HEK293 (cell line): Measurements from ENCODE around the gene LRRC23.

Experiments used
- CTCF ChIA-PET: fragments of 350-600 bp; formaldehyde crosslinking; extraction: SDS; loops from one replicate; lab custom pipeline; 2021; ENCODE audit warnings: antibody characterized with exemption; lab: Yijun Ruan, JAX
- POLR2A ChIA-PET: fragments of 300-600 bp; formaldehyde crosslinking; extraction: SDS; loops from one replicate; lab custom pipeline; 2020; ENCODE audit warnings: antibody characterized with exemption, inconsistent platforms; lab: Yijun Ruan, JAX
- H3K27ac ChIP-seq: fragments of 200-500 bp; sonication (Bioruptor generic); 2 replicates; pipeline ENCODE4 v1.5.1; 2014; ENCODE audit warnings: low read depth, low read length, control low read depth, inconsistent platforms; ENCODE audit errors: extremely low read depth
- H3K36me3 ChIP-seq, 2 experiments: fragments of 200-500 bp in 1 of 2; sonication (Bioruptor generic) in 1 of 2; 1 replicate in 1 of 2; 2 replicates in 1 of 2; pipeline ENCODE4 v1.5.1; 2014 to 2017; ENCODE audit warnings: inconsistent platforms in 2 of 2, low read length in 2 of 2; ENCODE audit not compliant: control insufficient read depth in 2 of 2, insufficient read depth in 1 of 2
- H3K4me1 ChIP-seq: fragments of 200-500 bp; sonication (Bioruptor generic); 2 replicates; pipeline ENCODE4 v1.5.1; 2014; ENCODE audit warnings: mild to moderate bottlenecking, low read length, inconsistent platforms; ENCODE audit not compliant: control insufficient read depth, insufficient read depth
- H3K4me3 ChIP-seq: 2 replicates; pipeline ENCODE4 v1.5.1; 2011; ENCODE audit warnings: low read depth, mild to moderate bottlenecking, control low read depth, low read length, moderate library complexity
- H3K9me3 ChIP-seq: fragments of 200-500 bp; sonication (Bioruptor generic); 2 replicates; pipeline ENCODE4 v1.5.1; 2014; ENCODE audit warnings: low read depth, low read length, inconsistent platforms; ENCODE audit not compliant: control insufficient read depth, insufficient read depth
- BCL11B ChIP-seq: fragments of 450-650 bp; formaldehyde crosslinking; IDR thresholded peaks from 2 replicates; pipeline ENCODE4 v1.5.1; 2016; ENCODE audit warnings: low read depth, missing biosample characterization, missing genetic modification characterization
- KLF8 ChIP-seq: fragments of 450-650 bp; formaldehyde crosslinking; IDR thresholded peaks from 2 replicates; pipeline ENCODE4 v1.5.1; 2016; ENCODE audit warnings: missing biosample characterization, missing genetic modification characterization
- KLF9 ChIP-seq: fragments of 450-650 bp; formaldehyde crosslinking; IDR thresholded peaks from 2 replicates; pipeline ENCODE4 v1.5.1; 2016; ENCODE audit warnings: missing biosample characterization, missing genetic modification characterization, low read depth
- SP3 ChIP-seq: fragments of 450-650 bp; formaldehyde crosslinking; IDR thresholded peaks from 2 replicates; pipeline ENCODE4 v1.5.1; 2016; ENCODE audit warnings: missing biosample characterization, missing genetic modification characterization
- TCF7L2 ChIP-seq: IDR thresholded peaks from 2 replicates; pipeline ENCODE4 v1.6.1; 2011; ENCODE audit warnings: low read depth, mild to moderate bottlenecking, inconsistent platforms, low read length, moderate library complexity, borderline replicate concordance
- TRIM28 ChIP-seq: IDR thresholded peaks from 2 replicates; pipeline ENCODE4 v1.6.1; 2011; ENCODE audit warnings: low read length, control low read depth, borderline replicate concordance
- YY1 ChIP-seq: fragments of 450-650 bp; formaldehyde crosslinking; IDR thresholded peaks from 2 replicates; pipeline ENCODE4 v1.5.1; 2018; ENCODE audit warnings: missing biosample characterization, missing genetic modification characterization
- ZFHX2 ChIP-seq: fragments of 450-650 bp; formaldehyde crosslinking; conservative IDR thresholded peaks from 2 replicates; pipeline ENCODE4 v1.5.1; 2016; ENCODE audit warnings: missing biosample characterization, missing genetic modification characterization
- ZNF146 ChIP-seq: fragments of 450-650 bp; formaldehyde crosslinking; IDR thresholded peaks from 2 replicates; pipeline ENCODE4 v1.5.1; 2016; ENCODE audit warnings: missing biosample characterization, missing genetic modification characterization
- ZNF19 ChIP-seq: fragments of 450-650 bp; formaldehyde crosslinking; IDR thresholded peaks from 2 replicates; pipeline ENCODE4; 2016; ENCODE audit warnings: missing biosample characterization, missing genetic modification characterization, low read depth
- ZNF214 ChIP-seq: fragments of 450-650 bp; formaldehyde crosslinking; IDR thresholded peaks from 2 replicates; pipeline ENCODE4 v1.5.1; 2017; ENCODE audit warnings: missing biosample characterization, mild to moderate bottlenecking, missing genetic modification characterization, borderline replicate concordance
- ZNF221 ChIP-seq: fragments of 450-650 bp; formaldehyde crosslinking; IDR thresholded peaks from 2 replicates; pipeline ENCODE4 v1.5.1; 2017; ENCODE audit warnings: missing biosample characterization, missing genetic modification characterization, borderline replicate concordance
- ZNF239 ChIP-seq: fragments of 450-650 bp; formaldehyde crosslinking; IDR thresholded peaks from 2 replicates; pipeline ENCODE4 v1.5.1; 2016; ENCODE audit warnings: missing biosample characterization, missing genetic modification characterization
- ZNF266 ChIP-seq: fragments of 450-650 bp; formaldehyde crosslinking; IDR thresholded peaks from 2 replicates; pipeline ENCODE4 v1.5.1; 2016; ENCODE audit warnings: missing biosample characterization, missing genetic modification characterization, low read depth
- ZNF324 ChIP-seq: fragments of 450-650 bp; formaldehyde crosslinking; IDR thresholded peaks from 2 replicates; pipeline ENCODE4 v1.5.1; 2016; ENCODE audit warnings: missing biosample characterization, missing genetic modification characterization
- ZNF530 ChIP-seq: fragments of 450-650 bp; formaldehyde crosslinking; IDR thresholded peaks from 2 replicates; pipeline ENCODE4 v1.5.1; 2016; ENCODE audit warnings: low read depth, missing biosample characterization, missing genetic modification characterization
- ZNF600 ChIP-seq: fragments of 450-650 bp; formaldehyde crosslinking; IDR thresholded peaks from 2 replicates; pipeline ENCODE4 v1.5.1; 2016; ENCODE audit warnings: missing biosample characterization, missing genetic modification characterization
- TF ChIP-seq, protein P1 (sequence below): fragments of 450-650 bp; formaldehyde crosslinking; IDR thresholded peaks from 2 replicates; pipeline ENCODE4 v1.5.1; 2017; ENCODE audit warnings: missing biosample characterization, missing genetic modification characterization
- TF ChIP-seq, protein P2 (sequence below): fragments of 450-650 bp; formaldehyde crosslinking; IDR thresholded peaks from 2 replicates; pipeline ENCODE4 v1.5.1; 2016; ENCODE audit warnings: missing biosample characterization, missing genetic modification characterization
- TF ChIP-seq, protein P3 (sequence below): fragments of 450-650 bp; IDR thresholded peaks from 2 replicates; pipeline ENCODE4 v1.5.1; 2018; ENCODE audit warnings: missing biosample characterization, missing genetic modification characterization
- TF ChIP-seq, protein P4 (sequence below): fragments of 450-650 bp; formaldehyde crosslinking; IDR thresholded peaks from 2 replicates; pipeline ENCODE4 v1.5.1; 2016; ENCODE audit warnings: missing biosample characterization, missing genetic modification characterization
- TF ChIP-seq, protein P5 (sequence below): fragments of 450-650 bp; formaldehyde crosslinking; IDR thresholded peaks from 2 replicates; pipeline ENCODE4 v1.5.1; 2016; ENCODE audit warnings: missing biosample characterization, missing genetic modification characterization, borderline replicate concordance

The LRRC23 gene

DNA sequence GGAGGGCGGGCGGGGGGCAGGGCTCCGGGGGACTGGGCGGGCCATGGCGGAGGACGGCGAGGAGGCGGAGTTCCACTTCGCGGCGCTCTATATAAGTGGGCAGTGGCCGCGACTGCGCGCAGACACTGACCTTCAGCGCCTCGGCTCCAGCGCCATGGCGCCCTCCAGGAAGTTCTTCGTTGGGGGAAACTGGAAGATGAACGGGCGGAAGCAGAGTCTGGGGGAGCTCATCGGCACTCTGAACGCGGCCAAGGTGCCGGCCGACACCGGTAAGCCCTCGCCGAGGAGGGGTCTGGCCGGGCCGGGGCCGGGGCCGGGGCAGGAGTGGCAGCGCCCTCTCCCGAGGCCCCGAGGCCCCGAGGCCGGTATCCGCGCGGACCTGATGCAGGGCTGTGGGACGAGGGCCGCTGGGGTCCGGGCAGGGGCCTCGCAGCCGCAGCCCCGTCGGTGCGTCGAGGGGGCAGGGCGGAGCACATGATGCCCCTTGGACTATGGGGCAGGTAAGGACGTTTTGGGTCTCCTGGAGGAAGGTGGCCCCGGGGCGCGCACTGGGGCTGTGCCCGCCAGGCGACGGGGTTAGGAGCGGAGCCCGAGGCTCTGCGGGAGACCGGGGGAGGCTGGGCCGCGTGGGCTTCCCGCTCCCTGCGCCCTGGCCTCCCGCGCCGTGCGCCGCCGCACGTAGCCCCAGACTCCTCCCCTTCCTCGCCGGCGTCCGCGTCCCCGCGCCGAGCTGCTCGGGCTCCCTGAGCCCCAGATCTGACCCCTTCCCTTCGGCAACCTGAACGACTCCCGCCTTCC lies 37.0 kb upstream of the LRRC23 start, which contains the start of gene TPI1 (continued):
- TF ChIP-seq ZNF239 (tag by site-specific recombination) (peak; percentile 34; the same call in 1 of the 2 replicates), SP3 (tag by site-specific recombination) (peak; percentile 60), KLF9 (peak; percentile 29; the same call in 1 of the 2 replicates), ZNF324 (tag by site-specific recombination) (peak; percentile 56)
- TF ChIP-seq, protein P1, sequence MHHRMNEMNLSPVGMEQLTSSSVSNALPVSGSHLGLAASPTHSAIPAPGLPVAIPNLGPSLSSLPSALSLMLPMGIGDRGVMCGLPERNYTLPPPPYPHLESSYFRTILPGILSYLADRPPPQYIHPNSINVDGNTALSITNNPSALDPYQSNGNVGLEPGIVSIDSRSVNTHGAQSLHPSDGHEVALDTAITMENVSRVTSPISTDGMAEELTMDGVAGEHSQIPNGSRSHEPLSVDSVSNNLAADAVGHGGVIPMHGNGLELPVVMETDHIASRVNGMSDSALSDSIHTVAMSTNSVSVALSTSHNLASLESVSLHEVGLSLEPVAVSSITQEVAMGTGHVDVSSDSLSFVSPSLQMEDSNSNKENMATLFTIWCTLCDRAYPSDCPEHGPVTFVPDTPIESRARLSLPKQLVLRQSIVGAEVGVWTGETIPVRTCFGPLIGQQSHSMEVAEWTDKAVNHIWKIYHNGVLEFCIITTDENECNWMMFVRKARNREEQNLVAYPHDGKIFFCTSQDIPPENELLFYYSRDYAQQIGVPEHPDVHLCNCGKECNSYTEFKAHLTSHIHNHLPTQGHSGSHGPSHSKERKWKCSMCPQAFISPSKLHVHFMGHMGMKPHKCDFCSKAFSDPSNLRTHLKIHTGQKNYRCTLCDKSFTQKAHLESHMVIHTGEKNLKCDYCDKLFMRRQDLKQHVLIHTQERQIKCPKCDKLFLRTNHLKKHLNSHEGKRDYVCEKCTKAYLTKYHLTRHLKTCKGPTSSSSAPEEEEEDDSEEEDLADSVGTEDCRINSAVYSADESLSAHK = no peak

DNA sequence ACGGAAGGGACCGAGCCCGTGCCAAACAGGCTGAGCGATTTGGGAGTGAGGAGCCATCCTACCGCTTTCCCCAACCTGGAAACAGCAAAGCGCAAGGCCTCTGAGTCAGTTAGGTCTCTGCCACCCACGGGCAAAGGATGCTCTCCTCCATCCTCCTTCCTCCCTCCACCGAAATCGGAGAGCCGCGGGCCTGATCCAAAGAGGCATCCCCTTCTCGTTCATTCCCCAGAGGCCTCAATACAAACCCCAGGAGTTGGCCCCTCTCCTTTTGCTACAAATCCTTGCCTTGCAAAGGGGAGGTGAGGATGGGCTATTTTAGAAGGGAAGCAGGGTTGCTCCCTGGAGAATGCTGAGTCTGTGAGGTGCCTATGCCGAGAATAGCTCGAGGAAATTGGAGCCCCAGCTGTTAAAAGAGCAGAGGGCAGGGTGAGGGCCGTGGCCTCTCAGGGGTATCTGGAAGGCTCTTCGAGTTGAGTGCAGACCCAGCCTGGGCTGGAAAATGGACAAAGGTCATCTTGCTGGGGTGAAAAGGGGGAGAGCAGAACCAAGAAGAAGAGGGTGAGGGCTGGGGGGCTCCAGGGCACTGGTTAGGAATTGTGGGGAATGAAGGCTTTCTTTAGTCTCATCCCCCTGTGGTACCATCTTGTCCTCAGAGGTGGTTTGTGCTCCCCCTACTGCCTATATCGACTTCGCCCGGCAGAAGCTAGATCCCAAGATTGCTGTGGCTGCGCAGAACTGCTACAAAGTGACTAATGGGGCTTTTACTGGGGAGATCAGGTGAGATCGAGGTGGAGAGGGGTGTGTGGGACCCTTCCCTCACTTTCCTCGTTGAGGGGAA lies 36.2 kb upstream of the LRRC23 start:
- ChIA-PET CTCF (interaction anchor here (0.7 to 5.3 kb wide), 22 partner anchors 8 to 261 kb away, joined by 3 to 71 read pairs (median 5); partner anchors contain the start of genes C12orf57, C1RL, CDCA3 and MLF2), POLR2A (interaction anchor here (0.6 to 7.6 kb wide), 19 partner anchors 9 to 255 kb away, joined by 3 to 183 read pairs (median 6); partner anchors contain the start of genes C12orf57, CDCA3, COPS7A and MLF2)
- H3K36me3 ChIP-seq = peaks cover 4 to 67% of the 10 kb centered on the region in 2 experiments; a peak in 2 of 3 replicates
- H3K4me3 ChIP-seq = peak overlapping the region; percentile 87
- peak overlapping the region; percentile 98 for H3K27ac ChIP-seq
- H3K4me1 ChIP-seq = peaks cover 8% of the 10 kb centered on the region
- H3K9me3 ChIP-seq = no peaks in the 10 kb centered on the region
- no peak for TF ChIP-seq ZNF530 (tag by site-specific recombination)
- no peak for TF ChIP-seq YY1
- no peak for TF ChIP-seq BCL11B
- TF ChIP-seq ZNF146 (tag by site-specific recombination) = no peak
- no peak for TF ChIP-seq ZNF19 (tag by site-specific recombination)
- no peak for TF ChIP-seq TRIM28
- TF ChIP-seq, protein P2, sequence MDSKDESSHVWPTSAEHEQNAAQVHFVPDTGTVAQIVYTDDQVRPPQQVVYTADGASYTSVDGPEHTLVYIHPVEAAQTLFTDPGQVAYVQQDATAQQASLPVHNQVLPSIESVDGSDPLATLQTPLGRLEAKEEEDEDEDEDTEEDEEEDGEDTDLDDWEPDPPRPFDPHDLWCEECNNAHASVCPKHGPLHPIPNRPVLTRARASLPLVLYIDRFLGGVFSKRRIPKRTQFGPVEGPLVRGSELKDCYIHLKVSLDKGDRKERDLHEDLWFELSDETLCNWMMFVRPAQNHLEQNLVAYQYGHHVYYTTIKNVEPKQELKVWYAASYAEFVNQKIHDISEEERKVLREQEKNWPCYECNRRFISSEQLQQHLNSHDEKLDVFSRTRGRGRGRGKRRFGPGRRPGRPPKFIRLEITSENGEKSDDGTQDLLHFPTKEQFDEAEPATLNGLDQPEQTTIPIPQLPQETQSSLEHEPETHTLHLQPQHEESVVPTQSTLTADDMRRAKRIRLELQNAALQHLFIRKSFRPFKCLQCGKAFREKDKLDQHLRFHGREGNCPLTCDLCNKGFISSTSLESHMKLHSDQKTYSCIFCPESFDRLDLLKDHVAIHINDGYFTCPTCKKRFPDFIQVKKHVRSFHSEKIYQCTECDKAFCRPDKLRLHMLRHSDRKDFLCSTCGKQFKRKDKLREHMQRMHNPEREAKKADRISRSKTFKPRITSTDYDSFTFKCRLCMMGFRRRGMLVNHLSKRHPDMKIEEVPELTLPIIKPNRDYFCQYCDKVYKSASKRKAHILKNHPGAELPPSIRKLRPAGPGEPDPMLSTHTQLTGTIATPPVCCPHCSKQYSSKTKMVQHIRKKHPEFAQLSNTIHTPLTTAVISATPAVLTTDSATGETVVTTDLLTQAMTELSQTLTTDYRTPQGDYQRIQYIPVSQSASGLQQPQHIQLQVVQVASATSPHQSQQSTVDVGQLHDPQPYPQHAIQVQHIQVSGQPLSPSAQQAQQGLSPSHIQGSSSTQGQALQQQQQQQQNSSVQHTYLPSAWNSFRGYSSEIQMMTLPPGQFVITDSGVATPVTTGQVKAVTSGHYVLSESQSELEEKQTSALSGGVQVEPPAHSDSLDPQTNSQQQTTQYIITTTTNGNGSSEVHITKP = peak; percentile 31; the same call in 1 of the 2 replicates
- TF ChIP-seq ZFHX2 (tag by site-specific recombination) = peak; percentile 61; the same call in 1 of the 2 replicates
- no peak for TF ChIP-seq ZNF324 (tag by site-specific recombination)
- no peak for TF ChIP-seq KLF8
- no peak for TF ChIP-seq ZNF266 (tag by site-specific recombination)
- TF ChIP-seq ZNF214 (tag by site-specific recombination) = no peak
- no peak for TF ChIP-seq ZNF600 (tag by site-specific recombination)
- TF ChIP-seq ZNF221 (tag by site-specific recombination) = no peak
- TF ChIP-seq, protein P3, sequence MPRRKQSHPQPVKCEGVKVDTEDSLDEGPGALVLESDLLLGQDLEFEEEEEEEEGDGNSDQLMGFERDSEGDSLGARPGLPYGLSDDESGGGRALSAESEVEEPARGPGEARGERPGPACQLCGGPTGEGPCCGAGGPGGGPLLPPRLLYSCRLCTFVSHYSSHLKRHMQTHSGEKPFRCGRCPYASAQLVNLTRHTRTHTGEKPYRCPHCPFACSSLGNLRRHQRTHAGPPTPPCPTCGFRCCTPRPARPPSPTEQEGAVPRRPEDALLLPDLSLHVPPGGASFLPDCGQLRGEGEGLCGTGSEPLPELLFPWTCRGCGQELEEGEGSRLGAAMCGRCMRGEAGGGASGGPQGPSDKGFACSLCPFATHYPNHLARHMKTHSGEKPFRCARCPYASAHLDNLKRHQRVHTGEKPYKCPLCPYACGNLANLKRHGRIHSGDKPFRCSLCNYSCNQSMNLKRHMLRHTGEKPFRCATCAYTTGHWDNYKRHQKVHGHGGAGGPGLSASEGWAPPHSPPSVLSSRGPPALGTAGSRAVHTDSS (tag by site-specific recombination) = no peak
- TF ChIP-seq, protein P4, sequence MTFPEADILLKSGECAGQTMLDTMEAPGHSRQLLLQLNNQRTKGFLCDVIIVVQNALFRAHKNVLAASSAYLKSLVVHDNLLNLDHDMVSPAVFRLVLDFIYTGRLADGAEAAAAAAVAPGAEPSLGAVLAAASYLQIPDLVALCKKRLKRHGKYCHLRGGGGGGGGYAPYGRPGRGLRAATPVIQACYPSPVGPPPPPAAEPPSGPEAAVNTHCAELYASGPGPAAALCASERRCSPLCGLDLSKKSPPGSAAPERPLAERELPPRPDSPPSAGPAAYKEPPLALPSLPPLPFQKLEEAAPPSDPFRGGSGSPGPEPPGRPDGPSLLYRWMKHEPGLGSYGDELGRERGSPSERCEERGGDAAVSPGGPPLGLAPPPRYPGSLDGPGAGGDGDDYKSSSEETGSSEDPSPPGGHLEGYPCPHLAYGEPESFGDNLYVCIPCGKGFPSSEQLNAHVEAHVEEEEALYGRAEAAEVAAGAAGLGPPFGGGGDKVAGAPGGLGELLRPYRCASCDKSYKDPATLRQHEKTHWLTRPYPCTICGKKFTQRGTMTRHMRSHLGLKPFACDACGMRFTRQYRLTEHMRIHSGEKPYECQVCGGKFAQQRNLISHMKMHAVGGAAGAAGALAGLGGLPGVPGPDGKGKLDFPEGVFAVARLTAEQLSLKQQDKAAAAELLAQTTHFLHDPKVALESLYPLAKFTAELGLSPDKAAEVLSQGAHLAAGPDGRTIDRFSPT (tag by site-specific recombination) = no peak
- TF ChIP-seq TCF7L2 = no peak
- TF ChIP-seq, protein P5, sequence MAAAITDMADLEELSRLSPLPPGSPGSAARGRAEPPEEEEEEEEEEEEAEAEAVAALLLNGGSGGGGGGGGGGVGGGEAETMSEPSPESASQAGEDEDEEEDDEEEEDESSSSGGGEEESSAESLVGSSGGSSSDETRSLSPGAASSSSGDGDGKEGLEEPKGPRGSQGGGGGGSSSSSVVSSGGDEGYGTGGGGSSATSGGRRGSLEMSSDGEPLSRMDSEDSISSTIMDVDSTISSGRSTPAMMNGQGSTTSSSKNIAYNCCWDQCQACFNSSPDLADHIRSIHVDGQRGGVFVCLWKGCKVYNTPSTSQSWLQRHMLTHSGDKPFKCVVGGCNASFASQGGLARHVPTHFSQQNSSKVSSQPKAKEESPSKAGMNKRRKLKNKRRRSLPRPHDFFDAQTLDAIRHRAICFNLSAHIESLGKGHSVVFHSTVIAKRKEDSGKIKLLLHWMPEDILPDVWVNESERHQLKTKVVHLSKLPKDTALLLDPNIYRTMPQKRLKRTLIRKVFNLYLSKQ (tag by site-specific recombination) = no peak
